ENCODE results near the gene PPP2R2D. TPM values are rescaled to one million over a fixed set of nuclear protein-coding genes. Genes with fewer than 3 reads are reported as not detected.

The PPP2R2D gene
- total RNA-seq, 2 donors from 2014 or later: 32.5 to 40.7 TPM

- Mint-ChIP-seq H3K4me1 (ENCODE audit: low read depth) (peaks cover 5% of the 10 kb centered on the region), H3K36me3 (ENCODE audit: insufficient read depth in 2 of 2) (no peaks in the 10 kb centered on the region), H3K27me3 (ENCODE audit: low read depth) (no peaks in the 10 kb centered on the region), H3K27ac (no peak overlapping the region), H3K9me3 (no peaks in the 10 kb centered on the region), H3K4me3 (no peak overlapping the region)
- DNase-seq: peak; percentile 80 to 88
- peak; percentile 97 to 99 for ATAC-seq (replicated peaks in 1 of 2)
Observed at GRCh38 chr10:131885391-131886165, 15.2 kb upstream of the PPP2R2D start.

- H3K4me1 Mint-ChIP-seq (ENCODE audit: low read depth): peaks cover 5% of the 10 kb centered on the region
- H3K4me3 Mint-ChIP-seq: no peak overlapping the region
- H3K9me3 Mint-ChIP-seq: no peaks in the 10 kb centered on the region
- H3K36me3 Mint-ChIP-seq (ENCODE audit: insufficient read depth in 2 of 2): no peaks in the 10 kb centered on the region
- no peak for DNase-seq
- no peak overlapping the region for H3K27ac Mint-ChIP-seq
- ATAC-seq (replicated peaks in 1 of 2): no peak
- no peaks in the 10 kb centered on the region for H3K27me3 Mint-ChIP-seq (ENCODE audit: low read depth)
Observed at GRCh38 chr10:131886237-131886636, 14.6 kb upstream of the PPP2R2D start.

GRCh38 chr10:131888186-131888604, 12.6 kb upstream of the PPP2R2D start:
- H3K27ac Mint-ChIP-seq: no peak overlapping the region
- H3K36me3 Mint-ChIP-seq (ENCODE audit: insufficient read depth in 2 of 2): no peaks in the 10 kb centered on the region
- peaks cover 5% of the 10 kb centered on the region for H3K4me1 Mint-ChIP-seq (ENCODE audit: low read depth)
- no peak overlapping the region for H3K4me3 Mint-ChIP-seq
- ATAC-seq (replicated peaks in 1 of 2) (no peak), DNase-seq (no peak)
- no peaks in the 10 kb centered on the region for H3K27me3 Mint-ChIP-seq (ENCODE audit: low read depth)
- no peaks in the 10 kb centered on the region for H3K9me3 Mint-ChIP-seq

GRCh38 chr10:131889755-131890154, 11.1 kb upstream of the PPP2R2D start:
- no peak for ATAC-seq (replicated peaks in 1 of 2)
- Mint-ChIP-seq H3K36me3 (ENCODE audit: insufficient read depth in 2 of 2) (no peaks in the 10 kb centered on the region), H3K27ac (no peak overlapping the region)

GRCh38 chr10:131890276-131891195, 10.3 kb upstream of the PPP2R2D start:
- no peaks in the 10 kb centered on the region for H3K9me3 Mint-ChIP-seq
- no peaks in the 10 kb centered on the region for H3K27me3 Mint-ChIP-seq (ENCODE audit: low read depth)
- no peak overlapping the region for H3K27ac Mint-ChIP-seq
- H3K36me3 Mint-ChIP-seq (ENCODE audit: insufficient read depth in 2 of 2): no peaks in the 10 kb centered on the region
- H3K4me1 Mint-ChIP-seq (ENCODE audit: low read depth): peaks cover 2% of the 10 kb centered on the region
- ATAC-seq (replicated peaks in 1 of 2) (no peak), DNase-seq (no peak)
- H3K4me3 Mint-ChIP-seq: no peak overlapping the region

More at GRCh38 chr10:131889755-131890154, 11.1 kb upstream of the PPP2R2D start:
- Mint-ChIP-seq H3K4me1 (ENCODE audit: low read depth) (peaks cover 5% of the 10 kb centered on the region), H3K4me3 (no peak overlapping the region), H3K27me3 (ENCODE audit: low read depth) (no peaks in the 10 kb centered on the region), H3K9me3 (no peaks in the 10 kb centered on the region)
- no peak for DNase-seq

- no peak overlapping the region for H3K4me3 Mint-ChIP-seq
- no peaks in the 10 kb centered on the region for H3K27me3 Mint-ChIP-seq (ENCODE audit: low read depth)
- ATAC-seq (replicated peaks in 1 of 2) (no peak), DNase-seq (no peak)
- peaks cover 7% of the 10 kb centered on the region for H3K4me1 Mint-ChIP-seq (ENCODE audit: low read depth)
- no peak overlapping the region for H3K27ac Mint-ChIP-seq
- no peaks in the 10 kb centered on the region for H3K36me3 Mint-ChIP-seq (ENCODE audit: insufficient read depth in 2 of 2)
- no peaks in the 10 kb centered on the region for H3K9me3 Mint-ChIP-seq
Observed at GRCh38 chr10:131891196-131891928, 9.4 kb upstream of the PPP2R2D start.

- no peaks in the 10 kb centered on the region for H3K36me3 Mint-ChIP-seq (ENCODE audit: insufficient read depth in 2 of 2)
- H3K4me1 Mint-ChIP-seq (ENCODE audit: low read depth): peaks cover 15% of the 10 kb centered on the region
- H3K4me3 Mint-ChIP-seq: no peak overlapping the region
- no peaks in the 10 kb centered on the region for H3K27me3 Mint-ChIP-seq (ENCODE audit: low read depth)
- no peak overlapping the region for H3K27ac Mint-ChIP-seq
- H3K9me3 Mint-ChIP-seq: no peaks in the 10 kb centered on the region
- ATAC-seq (replicated peaks in 1 of 2): no peak
- DNase-seq: no peak
Observed at GRCh38 chr10:131891929-131892805, 8.6 kb upstream of the PPP2R2D start.

GRCh38 chr10:131892806-131893675, 7.8 kb upstream of the PPP2R2D start:
- ATAC-seq (replicated peaks in 1 of 2) (no peak), DNase-seq (no peak)
- H3K36me3 Mint-ChIP-seq (ENCODE audit: insufficient read depth in 2 of 2): no peaks in the 10 kb centered on the region
- H3K9me3 Mint-ChIP-seq: no peaks in the 10 kb centered on the region
- H3K27ac Mint-ChIP-seq: no peak overlapping the region
- no peak overlapping the region for H3K4me3 Mint-ChIP-seq
- no peaks in the 10 kb centered on the region for H3K27me3 Mint-ChIP-seq (ENCODE audit: low read depth)
- peaks cover 18% of the 10 kb centered on the region for H3K4me1 Mint-ChIP-seq (ENCODE audit: low read depth)

- DNase-seq (no peak), ATAC-seq (replicated peaks in 1 of 2) (no peak)
- Mint-ChIP-seq H3K27ac (no peak overlapping the region), H3K27me3 (ENCODE audit: low read depth) (peaks cover 11% of the 10 kb centered on the region), H3K4me3 (no peak overlapping the region), H3K4me1 (ENCODE audit: low read depth) (peaks cover 27% of the 10 kb centered on the region), H3K9me3 (no peaks in the 10 kb centered on the region), H3K36me3 (ENCODE audit: insufficient read depth in 2 of 2) (no peaks in the 10 kb centered on the region)
Observed at GRCh38 chr10:131895116-131895515, 5.7 kb upstream of the PPP2R2D start.

GRCh38 chr10:131896403-131896802, 4.4 kb upstream of the PPP2R2D start:
- H3K36me3 Mint-ChIP-seq (ENCODE audit: insufficient read depth in 2 of 2): no peaks in the 10 kb centered on the region
- H3K9me3 Mint-ChIP-seq: no peaks in the 10 kb centered on the region
- peak overlapping the region; percentile 12 for H3K27ac Mint-ChIP-seq
- ATAC-seq (replicated peaks in 1 of 2): no peak
- H3K4me1 Mint-ChIP-seq (ENCODE audit: low read depth): peaks cover 28% of the 10 kb centered on the region
- H3K27me3 Mint-ChIP-seq (ENCODE audit: low read depth): peaks cover 11% of the 10 kb centered on the region
- peak; percentile 24 to 29 for DNase-seq
- H3K4me3 Mint-ChIP-seq: peak overlapping the region; percentile 24 to 54

- DNase-seq: no peak
- no peak for ATAC-seq (replicated peaks in 1 of 2)
Observed at GRCh38 chr10:131897297-131897899, 3.4 kb upstream of the PPP2R2D start.

More at GRCh38 chr10:131897297-131897899, 3.4 kb upstream of the PPP2R2D start:
- no peaks in the 10 kb centered on the region for H3K9me3 Mint-ChIP-seq
- no peaks in the 10 kb centered on the region for H3K36me3 Mint-ChIP-seq (ENCODE audit: insufficient read depth in 2 of 2)
- H3K4me3 Mint-ChIP-seq: no peak overlapping the region
- H3K27me3 Mint-ChIP-seq (ENCODE audit: low read depth): peaks cover 11% of the 10 kb centered on the region
- H3K27ac Mint-ChIP-seq: no peak overlapping the region
- peaks cover 35% of the 10 kb centered on the region for H3K4me1 Mint-ChIP-seq (ENCODE audit: low read depth)

Measured in activated T-cell treated with anti-CD3 and anti-CD28 coated beads, Interleukin-2, amount 50 U/mL, for 72 hours (primary cell).